Astrocyte (in vitro differentiated cells and primary cell): ENCODE results near the gene IDI1. TPM values are rescaled to one million over a fixed set of nuclear protein-coding genes. Genes with fewer than 3 reads are reported as not detected.

Experiments
- DNase-seq: peaks from one replicate; pipeline ENCODE4 v3.0.0-alpha.2; 2010; ENCODE audit warnings: low read depth
- FAIRE-seq: peaks from 2 replicates; lab custom pipeline; 2011; peaks lifted over from hg19 to GRCh38; lab: Jason Lieb, UNC
- H2AFZ ChIP-seq: 2 replicates; pipeline ENCODE4 v1.6.0; 2012; ENCODE audit warnings: low read depth, low read length, inconsistent platforms
- H3K27ac ChIP-seq: 2 replicates; pipeline ENCODE4 v1.5.1; 2011; ENCODE audit warnings: low read depth, low read length, inconsistent platforms
- H3K27me3 ChIP-seq: 2 replicates; pipeline ENCODE4 v1.6.0; 2011; ENCODE audit warnings: low read length, inconsistent platforms; ENCODE audit not compliant: insufficient read depth
- H3K36me3 ChIP-seq: 2 replicates; pipeline ENCODE4 v1.5.1; 2011; ENCODE audit warnings: low read length, inconsistent platforms; ENCODE audit not compliant: insufficient read depth
- H3K4me1 ChIP-seq: 2 replicates; pipeline ENCODE4 v1.5.1; 2011; ENCODE audit warnings: low read length, inconsistent platforms; ENCODE audit not compliant: insufficient read depth
- H3K4me2 ChIP-seq: 2 replicates; pipeline ENCODE4 v1.6.0; 2012; ENCODE audit warnings: low read length, inconsistent platforms
- H3K4me3 ChIP-seq: 2 replicates; pipeline ENCODE4 v1.5.1; 2011; ENCODE audit warnings: low read depth, mild to moderate bottlenecking, low read length, inconsistent platforms; ENCODE audit not compliant: insufficient read depth
- H3K79me2 ChIP-seq: 2 replicates; pipeline ENCODE4 v1.6.0; 2012; ENCODE audit warnings: mild to moderate bottlenecking, low read length, inconsistent platforms; ENCODE audit not compliant: insufficient read depth
- H3K9ac ChIP-seq: 2 replicates; pipeline ENCODE4 v1.6.0; 2012; ENCODE audit warnings: mild to moderate bottlenecking, low read length, inconsistent platforms
- H3K9me3 ChIP-seq: 2 replicates; pipeline ENCODE4 v1.5.1; 2012; ENCODE audit warnings: low read depth, mild to moderate bottlenecking, low read length, inconsistent platforms; ENCODE audit not compliant: insufficient read depth
- H4K20me1 ChIP-seq: 2 replicates; pipeline ENCODE4 v1.6.0; 2012; ENCODE audit warnings: low read length, inconsistent platforms; ENCODE audit not compliant: insufficient read depth
- H3K27ac Mint-ChIP-seq: one replicate; pipeline ENCODE4 v1.8.0; 2021; ENCODE audit warnings: mild to moderate bottlenecking, mixed read lengths; ENCODE audit not compliant: unreplicated experiment
- H3K27me3 Mint-ChIP-seq: one replicate; pipeline ENCODE4 v1.8.0; 2021; ENCODE audit warnings: low read depth, mixed read lengths; ENCODE audit not compliant: unreplicated experiment
- H3K36me3 Mint-ChIP-seq: one replicate; pipeline ENCODE4 v1.8.0; 2021; ENCODE audit warnings: low read depth, mixed read lengths; ENCODE audit not compliant: unreplicated experiment
- H3K4me1 Mint-ChIP-seq: one replicate; pipeline ENCODE4 v1.8.0; 2021; ENCODE audit warnings: low read depth, mixed read lengths; ENCODE audit not compliant: unreplicated experiment
- H3K4me3 Mint-ChIP-seq: one replicate; pipeline ENCODE4 v1.8.0; 2021; ENCODE audit warnings: mild to moderate bottlenecking, moderate library complexity, mixed read lengths; ENCODE audit not compliant: unreplicated experiment
- H3K9me3 Mint-ChIP-seq: one replicate; pipeline ENCODE4 v1.8.0; 2021; ENCODE audit warnings: mild to moderate bottlenecking, mixed read lengths; ENCODE audit not compliant: unreplicated experiment
- CTCF ChIP-seq: IDR thresholded peaks from 2 replicates; pipeline ENCODE4 v1.5.1; 2011; ENCODE audit warnings: low read depth, mild to moderate bottlenecking, inconsistent platforms, low read length, moderate library complexity; ENCODE audit not compliant: insufficient read depth
- EZH2 ChIP-seq: IDR thresholded peaks from 2 replicates; pipeline ENCODE4 v1.6.1; 2012; ENCODE audit warnings: mild to moderate bottlenecking, low read length, inconsistent platforms; ENCODE audit not compliant: insufficient read depth
- total RNA-seq: library from RNA; stranded (reverse); gene quantifications from 2 replicates; pipeline ENCODE4 v1.2.1, GENCODE V29; 2021

The IDI1 gene
- total RNA-seq, 1 donor from 2014 or later, result 63.2 TPM

DNA sequence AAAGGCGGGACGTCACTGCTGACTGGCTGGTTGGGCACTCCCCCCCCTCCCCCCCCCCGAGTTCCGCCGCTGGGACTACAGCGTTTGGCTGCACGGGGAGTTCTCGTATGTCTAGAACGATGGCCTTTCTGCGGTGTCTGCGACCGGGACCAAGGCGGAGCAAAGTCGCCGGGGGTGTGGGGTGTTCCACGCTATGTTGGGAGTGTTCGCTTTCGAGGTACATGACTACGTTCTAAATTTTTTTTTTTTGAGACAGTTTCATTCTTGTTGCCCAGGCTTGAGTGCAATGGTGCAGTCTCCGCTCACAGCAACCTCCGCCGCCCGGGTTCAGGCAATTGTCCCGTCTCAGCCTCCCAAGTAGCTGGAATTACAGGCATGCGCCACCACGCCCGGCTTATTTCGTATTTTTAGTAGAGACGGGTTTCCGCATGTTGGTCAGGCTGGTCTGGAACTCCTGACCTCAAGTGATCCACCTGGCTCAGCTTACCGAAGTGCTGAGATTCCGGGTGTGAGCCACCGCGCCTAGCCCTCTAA is 573 bp upstream of the IDI1 start:
- H3K4me3 Mint-ChIP-seq, result peak overlapping the region; percentile 93
- Histone ChIP-seq H3K9ac (peak overlapping the region; percentile 97), H4K20me1 (peaks cover 54% of the 10 kb centered on the region), H3K4me1 (peaks cover 12% of the 10 kb centered on the region), H2AFZ (peak overlapping the region; percentile 60), H3K27me3 (no peaks in the 10 kb centered on the region), H3K79me2 (peaks cover 82% of the 10 kb centered on the region), H3K27ac (peak overlapping the region; percentile 97), H3K36me3 (peaks cover 9% of the 10 kb centered on the region), H3K9me3 (no peaks in the 10 kb centered on the region), H3K4me3 (peak overlapping the region; percentile 99), H3K4me2 (peak overlapping the region; percentile 94)
- H3K9me3 Mint-ChIP-seq, result no peaks in the 10 kb centered on the region
- FAIRE-seq (no peak), DNase-seq (peak; percentile 44)
- peaks cover 8% of the 10 kb centered on the region for H3K36me3 Mint-ChIP-seq
- H3K27ac Mint-ChIP-seq, result peak overlapping the region; percentile 94
- no peaks in the 10 kb centered on the region for H3K27me3 Mint-ChIP-seq
- TF ChIP-seq CTCF, result no peak
- TF ChIP-seq EZH2, result no peak
- H3K4me1 Mint-ChIP-seq, result peaks cover 21% of the 10 kb centered on the region

- H3K4me1 Mint-ChIP-seq, result peaks cover 21% of the 10 kb centered on the region
- peaks cover 82% of the 10 kb centered on the region for H3K79me2 ChIP-seq
- peak overlapping the region; percentile 94 for H3K4me2 ChIP-seq
- H3K9me3 ChIP-seq, result no peaks in the 10 kb centered on the region
- no peaks in the 10 kb centered on the region for H3K27me3 Mint-ChIP-seq
- peak overlapping the region; percentile 34 for H2AFZ ChIP-seq
- H3K9ac ChIP-seq, result peak overlapping the region; percentile 97
- no peaks in the 10 kb centered on the region for H3K27me3 ChIP-seq
- H3K36me3 ChIP-seq, result peaks cover 14% of the 10 kb centered on the region
- TF ChIP-seq CTCF (no peak), EZH2 (no peak)
- peaks cover 60% of the 10 kb centered on the region for H4K20me1 ChIP-seq
- peak overlapping the region; percentile 94 for H3K27ac Mint-ChIP-seq
- FAIRE-seq (no peak), DNase-seq (peak; percentile 46)
- H3K27ac ChIP-seq, result peak overlapping the region; percentile 97
- peak overlapping the region; percentile 93 for H3K4me3 Mint-ChIP-seq
- peaks cover 12% of the 10 kb centered on the region for H3K4me1 ChIP-seq
- H3K4me3 ChIP-seq, result peak overlapping the region; percentile 99
- peaks cover 8% of the 10 kb centered on the region for H3K36me3 Mint-ChIP-seq
- no peaks in the 10 kb centered on the region for H3K9me3 Mint-ChIP-seq
These were observed 579 bp downstream of the IDI1 start for GRCh38 chr10:1048349-1048731.

GRCh38 chr10:1047937-1048336 is 982 bp downstream of the IDI1 start:
- Mint-ChIP-seq H3K36me3 (peaks cover 7% of the 10 kb centered on the region), H3K9me3 (no peaks in the 10 kb centered on the region), H3K4me3 (peak overlapping the region; percentile 93), H3K27me3 (no peaks in the 10 kb centered on the region), H3K4me1 (peaks cover 21% of the 10 kb centered on the region), H3K27ac (peak overlapping the region; percentile 94)
- no peak for FAIRE-seq
- H3K27me3 ChIP-seq, result no peaks in the 10 kb centered on the region
- H2AFZ ChIP-seq, result peak overlapping the region; percentile 34
- DNase-seq, result no peak
- no peak for TF ChIP-seq EZH2
- TF ChIP-seq CTCF, result no peak
- peaks cover 61% of the 10 kb centered on the region for H4K20me1 ChIP-seq
- H3K4me3 ChIP-seq, result peak overlapping the region; percentile 99
- H3K79me2 ChIP-seq, result peaks cover 81% of the 10 kb centered on the region
- H3K27ac ChIP-seq, result peak overlapping the region; percentile 97
- peaks cover 12% of the 10 kb centered on the region for H3K4me1 ChIP-seq
- H3K9me3 ChIP-seq, result no peaks in the 10 kb centered on the region
- H3K4me2 ChIP-seq, result peak overlapping the region; percentile 94
- H3K36me3 ChIP-seq, result peaks cover 14% of the 10 kb centered on the region
- H3K9ac ChIP-seq, result peak overlapping the region; percentile 97
